HK-2 (cell line): ENCODE measurements around the gene SYNE2.
"Not testable (repeated sequence)": the region's sequence is repeated elsewhere in the genome, so short reads cannot be mapped to it uniquely, and the experiment has no call there.

Experiments
- DNase-seq: peaks from one replicate; pipeline ENCODE4 v3.0.0-alpha.2; 2018; ENCODE audit not compliant: unreplicated experiment

Gene SYNE2

DNA sequence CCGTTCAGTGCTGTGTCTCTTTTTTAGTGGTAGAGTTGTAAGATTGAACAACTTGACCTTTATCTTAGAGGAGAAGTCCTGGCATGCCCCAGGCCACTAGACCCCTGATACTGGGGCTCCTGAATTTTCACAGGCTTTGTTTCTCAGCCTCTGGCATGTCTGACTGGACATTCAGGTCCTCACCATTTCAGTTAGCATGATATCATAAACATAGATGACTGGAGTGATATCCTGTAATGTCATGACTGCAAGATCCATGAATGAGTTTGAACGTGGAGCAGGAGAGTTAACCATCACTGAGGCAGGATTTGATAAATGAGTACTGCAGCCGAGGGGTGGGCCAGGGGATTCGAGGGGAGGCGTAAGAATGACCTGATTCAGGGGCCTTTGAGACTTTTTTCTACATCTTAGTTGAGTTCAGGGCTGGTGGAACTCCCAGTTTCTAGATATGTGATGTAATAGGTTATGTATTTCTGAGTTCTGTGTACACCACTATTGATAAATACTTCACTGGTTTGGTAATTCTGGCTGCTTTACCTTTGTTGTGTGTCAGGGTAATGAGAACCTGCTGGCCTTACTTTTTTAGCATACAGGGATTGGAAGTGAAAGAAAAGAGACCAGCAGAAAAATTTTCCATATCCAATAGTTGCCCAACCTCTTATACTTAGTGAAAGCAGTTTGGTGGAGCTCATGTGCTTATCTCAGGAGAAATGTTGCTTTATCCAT is 217.0 kb downstream of the SYNE2 start:
- DNase-seq: no peak

DNA sequence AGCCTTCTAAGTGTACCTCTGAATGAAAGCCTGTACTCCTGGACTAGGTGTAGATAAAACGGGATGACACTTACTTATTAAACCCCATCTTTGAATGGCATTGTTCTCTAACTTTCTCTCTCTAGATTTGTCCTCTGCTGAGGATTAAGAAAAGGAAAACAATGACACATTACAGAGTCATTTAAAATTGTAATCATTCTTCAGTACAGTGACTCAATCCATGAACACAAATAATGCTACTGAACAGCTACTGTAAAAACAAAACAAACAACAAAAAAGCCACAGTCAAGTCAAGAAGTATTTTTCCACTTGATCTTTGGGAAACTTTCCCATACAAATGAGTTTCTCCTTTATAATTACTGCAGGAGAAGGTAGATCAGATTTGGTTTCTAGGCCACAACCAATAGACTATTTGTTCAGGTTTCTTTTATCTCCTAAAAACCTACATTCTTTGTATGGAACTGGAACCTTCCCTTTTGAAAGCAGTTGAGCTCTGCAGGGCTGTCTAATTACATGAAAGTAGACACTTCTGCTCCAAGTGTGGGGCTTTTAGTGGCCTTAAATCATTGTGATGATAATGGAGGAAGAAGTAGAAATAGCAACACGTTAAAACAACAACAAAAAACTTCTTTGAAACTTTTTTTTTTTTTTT is 222.3 kb downstream of the SYNE2 start:
- no peak for DNase-seq

DNA sequence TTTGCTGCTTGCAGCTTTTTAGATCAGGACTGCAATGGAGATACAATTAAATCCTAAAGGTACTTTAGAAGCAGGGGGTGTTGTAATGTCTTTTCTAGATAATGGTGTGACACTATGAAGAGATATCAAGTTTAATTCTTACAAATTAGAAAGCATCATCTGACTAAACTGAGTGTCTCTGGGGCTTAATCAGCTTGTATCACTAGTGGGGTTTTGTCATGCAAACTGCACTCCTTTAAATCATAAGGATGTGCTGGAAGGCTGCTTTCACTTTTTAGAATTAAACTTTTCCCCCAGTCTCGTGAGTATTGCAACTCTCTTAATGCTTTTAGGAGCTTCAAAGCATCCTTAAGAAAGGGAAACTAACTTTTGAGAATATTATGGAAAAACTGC is 222.8 kb downstream of the SYNE2 start:
- no peak for DNase-seq

DNA sequence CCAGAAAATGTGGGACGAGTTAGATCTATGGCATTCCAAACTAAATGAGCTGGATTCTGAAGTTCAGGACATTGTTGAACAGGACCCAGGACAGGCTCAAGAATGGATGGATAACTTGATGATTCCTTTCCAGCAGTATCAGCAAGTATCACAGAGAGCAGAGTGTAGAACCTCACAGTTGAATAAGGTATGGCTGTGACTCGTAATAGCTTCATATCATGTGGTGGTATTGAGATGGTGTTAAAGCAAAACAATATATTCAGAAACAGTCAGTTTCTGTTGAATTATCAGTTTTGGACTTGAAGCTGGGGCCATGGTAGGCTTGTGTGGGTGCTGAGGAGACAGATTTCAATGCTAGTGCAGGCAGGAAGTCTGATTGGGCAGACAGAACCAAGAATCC is 227.6 kb downstream of the SYNE2 start:
- no peak for DNase-seq

DNA sequence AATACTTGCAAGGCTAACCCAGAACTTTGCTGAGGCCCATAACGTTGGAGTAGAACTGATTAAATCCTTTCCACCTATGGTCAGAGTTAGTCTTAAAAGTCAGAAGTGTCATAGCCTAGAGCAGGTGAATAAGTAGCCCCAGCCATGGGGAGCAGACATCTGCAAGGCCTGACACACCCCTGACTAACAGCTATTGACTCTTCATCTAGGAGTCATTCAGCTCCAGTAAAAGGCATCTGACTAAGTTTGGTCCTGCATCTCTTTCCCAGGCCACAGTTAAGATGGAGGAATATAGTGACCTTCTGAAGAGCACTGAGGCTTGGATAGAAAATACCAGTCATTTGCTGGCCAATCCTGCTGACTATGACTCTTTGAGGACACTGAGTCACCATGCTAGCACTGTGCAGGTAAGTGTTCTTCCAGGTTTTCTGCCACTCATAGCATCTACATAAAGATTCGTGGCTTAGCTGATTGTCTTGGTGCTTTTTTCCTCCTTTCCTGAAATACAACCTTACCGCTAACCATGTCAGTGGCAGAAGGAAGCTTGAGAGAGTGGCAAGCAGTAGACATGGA is 228.5 kb downstream of the SYNE2 start:
- DNase-seq: no peak

DNA sequence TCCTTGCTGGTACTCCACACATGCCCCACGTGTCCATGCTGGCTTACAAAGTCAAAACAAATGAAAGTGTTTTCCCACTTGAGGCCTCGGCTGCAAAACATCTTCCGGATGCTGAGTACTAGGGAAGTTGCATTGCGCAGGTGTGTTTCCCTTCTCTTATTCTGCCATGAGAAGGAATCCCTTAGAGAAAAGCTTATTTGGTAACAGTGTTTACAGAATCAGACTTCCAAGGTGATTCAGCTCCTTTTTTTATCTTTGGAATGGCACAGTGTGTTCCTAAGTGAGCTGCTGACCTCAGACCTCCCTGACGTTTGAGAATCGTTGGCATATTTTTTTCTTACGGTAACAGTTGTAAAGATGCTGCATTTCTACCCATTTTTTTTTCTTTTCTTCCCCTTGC is 230.0 kb downstream of the SYNE2 start:
- DNase-seq: no peak

DNA sequence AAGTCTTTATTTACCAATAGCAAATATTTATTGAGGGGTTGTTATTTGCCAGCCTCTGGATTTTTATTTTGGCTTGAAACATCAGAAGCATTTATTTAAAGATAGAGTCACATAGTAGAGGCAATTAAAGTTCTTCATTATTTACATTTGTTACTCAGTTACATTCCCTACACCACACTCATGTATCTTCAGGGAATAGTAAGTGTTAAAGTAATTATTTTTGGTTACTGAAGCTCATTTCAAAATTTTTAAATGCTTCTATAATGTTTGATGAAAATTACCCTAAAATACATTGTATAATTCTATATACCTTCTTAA is 235.8 kb downstream of the SYNE2 start:
- no peak for DNase-seq

DNA sequence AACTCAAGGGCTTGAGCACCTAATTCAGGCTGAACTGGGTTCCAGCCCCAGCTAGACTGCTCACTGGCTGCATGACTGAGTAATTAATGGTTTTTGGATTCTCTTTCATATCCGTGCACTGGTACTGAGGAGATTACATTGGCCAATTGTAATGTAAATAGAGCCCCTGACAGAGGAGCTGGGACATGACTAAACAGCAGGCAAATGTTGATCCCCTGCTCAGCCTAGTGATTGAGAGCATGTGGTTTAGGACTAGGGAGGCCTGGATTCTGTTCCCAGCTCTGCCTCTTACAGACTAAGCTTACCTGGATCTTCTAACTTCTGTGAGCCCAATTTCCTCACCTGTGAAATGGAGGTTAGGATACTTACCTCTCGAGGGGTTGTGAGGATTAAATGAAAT is 237.1 kb downstream of the SYNE2 start:
- no peak for DNase-seq

DNA sequence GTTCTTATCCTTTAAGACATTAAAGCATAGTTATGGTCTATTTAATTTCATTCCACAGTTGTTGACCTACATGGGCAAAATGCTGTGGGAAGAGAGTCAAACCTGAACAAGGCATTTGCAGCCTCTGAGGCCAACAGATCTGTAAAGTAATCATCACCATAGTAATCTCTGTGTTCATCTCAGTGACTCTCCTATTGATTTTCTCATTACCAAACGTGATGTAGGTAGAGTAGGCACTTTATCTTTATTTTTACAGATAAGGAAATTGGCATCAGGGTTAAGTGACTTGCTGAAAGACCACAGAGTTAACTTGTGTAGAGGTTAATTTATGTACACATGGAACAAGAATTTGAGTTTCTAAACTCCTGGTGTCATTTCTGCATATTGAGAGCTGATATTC is 238.4 kb downstream of the SYNE2 start:
- no peak for DNase-seq

DNA sequence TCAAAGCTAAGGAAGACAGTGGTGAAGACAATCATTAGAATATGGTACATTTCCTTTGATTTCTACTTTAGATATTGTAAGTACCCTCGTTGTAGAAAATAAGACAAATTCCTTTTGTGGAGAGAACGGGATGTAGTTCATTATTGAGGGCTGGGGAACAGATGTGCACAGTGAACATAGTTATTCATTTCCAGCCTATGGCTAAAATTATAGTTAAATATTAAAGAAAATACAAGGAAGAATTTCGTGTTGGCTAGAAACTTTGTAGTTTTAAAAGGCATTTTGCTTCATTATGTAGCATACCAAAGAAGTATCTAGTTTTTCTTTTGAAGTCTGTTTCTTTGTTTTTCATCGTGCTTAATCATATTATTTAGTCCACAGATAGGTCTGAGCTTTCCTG is 239.5 kb downstream of the SYNE2 start:
- DNase-seq: no peak

DNA sequence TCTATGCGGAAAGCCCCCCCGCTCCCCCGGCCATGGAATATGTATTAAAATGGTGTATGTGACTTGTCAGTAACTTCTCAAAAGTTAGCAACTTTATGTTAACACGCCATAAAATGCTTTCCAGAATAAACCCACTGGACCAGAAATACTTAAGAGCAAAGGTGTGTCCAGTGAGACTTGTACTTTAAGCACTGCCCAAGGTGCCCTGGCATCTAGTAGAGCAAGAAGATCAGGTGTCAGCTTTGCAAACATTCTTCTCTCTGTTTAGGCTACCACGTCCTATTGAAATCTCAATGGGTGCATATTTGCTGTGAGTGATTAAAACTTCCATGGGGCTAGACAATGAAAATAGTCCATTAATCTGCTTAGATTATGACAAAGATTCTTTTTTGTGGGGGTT is 240.1 kb downstream of the SYNE2 start:
- DNase-seq: no peak

DNA sequence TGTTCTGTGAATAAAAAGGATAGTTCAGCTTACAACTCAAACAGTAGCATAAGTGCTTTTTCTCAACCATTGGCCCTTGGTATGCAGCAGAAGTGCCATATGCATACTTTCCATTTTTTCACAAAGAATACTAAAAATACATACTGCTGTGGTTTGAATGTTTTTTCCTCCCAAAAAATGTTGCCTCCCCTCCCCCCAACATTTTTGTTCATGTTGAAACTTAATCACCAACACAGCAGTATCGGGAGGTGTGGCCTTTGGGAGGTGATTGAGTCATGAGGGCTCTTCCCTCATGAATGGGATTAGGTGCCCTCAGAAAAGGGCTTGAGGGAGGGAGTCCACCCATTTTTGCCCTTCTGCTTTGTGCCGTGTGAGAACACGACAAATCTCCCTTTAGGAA is 242.8 kb downstream of the SYNE2 start:
- no peak for DNase-seq

DNA sequence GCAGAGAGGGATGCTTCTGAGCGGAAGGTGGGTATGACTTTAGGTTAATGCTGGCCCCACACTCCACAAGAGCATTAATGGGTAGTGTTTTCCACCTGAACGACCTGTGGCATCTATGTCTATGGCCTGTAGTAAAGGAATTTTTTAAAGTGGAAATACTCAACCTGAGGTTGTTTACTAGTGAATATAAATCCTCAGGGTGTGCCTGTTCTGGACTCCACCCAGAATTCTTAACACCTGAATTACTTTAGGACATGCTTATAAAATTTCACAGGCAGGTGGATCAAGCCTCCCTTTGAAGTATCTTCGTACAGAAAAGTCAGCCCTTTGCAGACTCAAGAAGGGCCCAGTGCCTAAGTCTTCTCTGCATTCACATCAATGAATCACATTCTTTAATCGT is 245.3 kb downstream of the SYNE2 start:
- DNase-seq: no peak

DNA sequence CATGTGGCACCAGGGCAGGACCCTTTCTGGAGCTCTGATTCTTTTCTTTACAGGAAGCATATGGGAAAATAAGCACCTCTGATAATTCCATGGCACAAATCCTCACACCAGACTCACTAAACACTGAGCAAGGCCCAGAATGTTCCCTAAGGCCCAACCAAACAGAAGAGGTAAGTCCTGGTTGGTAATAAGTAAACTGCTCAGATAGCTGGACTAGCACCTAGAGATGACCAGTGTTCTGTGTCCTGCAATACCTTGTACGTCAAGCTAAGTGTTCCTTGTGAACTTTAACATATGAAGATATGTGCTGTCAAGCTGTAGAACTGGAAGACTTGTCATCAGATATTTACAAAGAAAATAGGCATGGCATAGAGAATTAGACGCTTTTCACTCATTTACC is 254.6 kb downstream of the SYNE2 start:
- no peak for DNase-seq

DNA sequence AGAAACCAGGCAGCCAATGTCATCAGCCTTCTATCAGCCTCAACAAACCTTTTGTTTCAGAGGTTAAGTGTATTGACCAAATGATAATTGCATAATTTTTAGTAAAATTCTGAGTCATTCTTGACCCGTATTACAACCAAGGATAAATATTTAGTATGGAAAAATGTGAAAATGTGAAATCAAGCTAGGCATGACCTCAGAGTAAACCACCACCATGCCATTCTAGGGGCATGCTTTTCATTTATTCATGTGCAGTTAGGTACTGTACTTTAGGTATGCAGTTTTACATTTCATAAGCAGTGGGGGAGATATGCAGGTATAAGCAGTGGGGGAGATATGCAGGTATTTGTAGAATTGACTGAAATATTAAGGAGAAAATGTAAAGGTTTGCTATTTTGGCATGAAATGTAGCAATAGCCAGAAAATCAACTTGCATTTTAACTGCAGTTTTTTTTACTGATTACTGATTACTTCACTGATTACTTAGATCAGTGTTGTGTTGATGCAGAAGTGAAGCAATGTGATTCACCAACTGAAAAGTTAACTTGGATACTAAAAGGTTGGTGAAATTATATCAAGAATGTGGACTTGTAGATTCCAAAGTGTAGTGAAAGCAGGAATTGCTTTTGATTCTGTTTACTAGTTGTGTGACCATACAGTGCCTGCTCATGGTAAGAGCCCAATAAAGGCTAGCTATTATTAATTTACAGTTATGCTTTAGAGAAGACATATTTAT is 257.2 kb downstream of the SYNE2 start:
- DNase-seq: no peak

DNA sequence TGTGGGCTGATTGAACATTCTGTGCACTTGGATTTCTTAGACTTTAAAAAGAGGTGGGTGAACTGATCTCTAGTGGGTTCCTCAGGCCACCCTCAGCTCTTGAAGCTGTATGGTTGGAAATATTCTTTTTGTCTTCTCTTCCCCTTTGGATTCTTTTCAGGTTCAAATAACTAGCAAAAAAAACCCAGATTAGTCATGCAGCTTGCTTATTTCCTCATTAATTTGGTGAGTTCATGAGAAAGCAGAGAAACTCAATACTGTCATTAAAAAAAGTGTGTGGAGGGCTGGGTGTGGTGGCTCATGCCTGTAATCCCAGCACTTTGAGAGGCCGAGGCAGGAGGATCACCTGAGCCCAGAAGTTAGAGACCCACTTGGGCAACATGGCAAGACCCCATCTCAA is 258.0 kb downstream of the SYNE2 start:
- no peak for DNase-seq

DNA sequence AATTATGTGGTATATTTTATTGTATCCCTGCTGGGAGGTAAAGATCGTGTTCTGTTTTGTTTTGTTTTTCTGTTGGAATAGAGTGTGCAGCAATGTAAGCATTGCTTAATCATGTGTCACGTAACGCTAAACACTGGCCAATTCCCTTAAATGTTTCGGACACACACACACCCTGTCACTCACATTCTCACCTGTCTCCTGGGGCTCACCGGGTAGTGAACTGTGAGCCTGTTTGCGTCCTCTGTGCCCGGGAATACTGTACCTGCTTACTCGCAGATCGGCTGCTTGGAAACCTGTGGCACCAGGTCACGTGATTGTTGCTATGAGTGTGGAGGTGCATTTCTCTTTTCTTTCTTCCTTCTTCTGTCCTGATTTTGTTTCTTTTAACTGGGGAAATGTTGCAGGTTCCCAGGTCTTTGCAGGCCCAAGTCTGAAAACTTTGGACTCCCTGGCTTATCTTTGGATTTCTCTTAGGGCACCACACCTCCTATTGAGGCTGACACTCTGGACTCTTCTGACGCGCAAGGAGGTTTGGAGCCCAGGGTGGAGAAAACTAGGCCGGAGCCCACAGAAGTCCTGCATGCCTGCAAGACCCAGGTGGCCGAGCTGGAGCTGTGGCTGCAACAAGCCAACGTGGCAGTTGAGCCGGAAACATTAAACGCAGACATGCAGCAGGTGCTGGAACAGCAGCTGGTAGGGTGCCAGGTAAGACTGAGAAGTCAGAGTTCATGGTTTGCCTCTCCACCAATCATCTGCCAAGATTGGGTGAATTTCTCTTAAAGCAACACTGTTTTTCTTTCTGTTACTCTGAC is 260.3 kb downstream of the SYNE2 start:
- DNase-seq: no peak

DNA sequence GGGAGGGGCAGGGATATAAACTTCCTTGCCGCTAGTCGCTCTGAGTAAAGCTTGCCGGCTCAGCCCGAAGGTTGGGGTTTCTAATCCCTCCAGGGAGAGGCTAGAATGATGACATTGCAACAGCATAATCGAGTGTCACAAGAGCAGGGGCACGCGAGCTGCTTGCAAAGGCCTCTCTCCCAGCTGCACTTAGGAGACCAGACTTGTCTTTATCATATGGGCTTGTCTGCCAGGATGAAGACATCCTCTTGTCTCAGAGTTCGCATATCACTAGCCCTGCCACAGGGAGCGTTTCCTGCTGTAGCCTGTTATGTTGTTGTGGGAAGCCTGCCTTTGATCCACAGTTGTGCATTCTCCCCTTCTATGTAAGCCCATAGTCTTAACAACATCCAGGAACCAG is 261.4 kb downstream of the SYNE2 start:
- no peak for DNase-seq

DNA sequence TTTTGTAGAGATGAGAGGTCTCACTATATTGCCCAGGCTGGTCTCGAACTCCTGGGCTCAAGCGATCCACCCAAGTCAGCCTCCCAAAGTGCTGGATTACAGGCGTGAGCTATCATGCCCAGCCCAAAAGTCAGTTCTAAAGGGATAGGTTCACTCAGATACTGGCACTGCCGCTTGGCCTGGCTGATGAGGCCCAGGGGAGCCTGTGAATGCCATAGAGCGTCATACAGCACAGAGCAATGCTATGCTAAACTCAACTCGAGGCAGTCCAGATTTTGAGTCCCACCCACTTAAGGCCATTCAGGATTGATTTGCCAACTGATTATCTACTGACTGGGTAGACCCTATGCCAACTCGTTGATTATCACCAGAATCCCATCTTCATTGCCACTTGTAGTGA is 262.0 kb downstream of the SYNE2 start:
- DNase-seq: no peak

DNA sequence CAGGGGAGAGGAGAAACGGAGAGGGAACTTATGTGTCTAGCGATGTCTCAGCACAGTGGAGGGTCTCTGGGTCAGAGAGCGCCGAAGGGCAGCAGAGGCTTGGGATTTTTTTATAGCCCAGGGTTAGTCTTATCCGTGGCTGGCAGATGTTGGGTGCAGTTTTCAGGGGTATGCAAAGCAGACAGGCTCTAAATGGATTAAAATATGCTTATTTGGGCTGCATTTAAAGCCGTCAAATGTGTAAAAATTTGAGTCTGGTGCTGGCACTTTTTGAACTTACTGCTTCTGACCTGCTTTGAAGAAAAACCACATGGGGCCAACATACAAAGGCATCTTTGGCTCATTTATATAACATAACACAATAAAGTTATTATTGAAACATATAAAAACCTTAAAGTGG is 262.6 kb downstream of the SYNE2 start:
- DNase-seq: no peak

DNA sequence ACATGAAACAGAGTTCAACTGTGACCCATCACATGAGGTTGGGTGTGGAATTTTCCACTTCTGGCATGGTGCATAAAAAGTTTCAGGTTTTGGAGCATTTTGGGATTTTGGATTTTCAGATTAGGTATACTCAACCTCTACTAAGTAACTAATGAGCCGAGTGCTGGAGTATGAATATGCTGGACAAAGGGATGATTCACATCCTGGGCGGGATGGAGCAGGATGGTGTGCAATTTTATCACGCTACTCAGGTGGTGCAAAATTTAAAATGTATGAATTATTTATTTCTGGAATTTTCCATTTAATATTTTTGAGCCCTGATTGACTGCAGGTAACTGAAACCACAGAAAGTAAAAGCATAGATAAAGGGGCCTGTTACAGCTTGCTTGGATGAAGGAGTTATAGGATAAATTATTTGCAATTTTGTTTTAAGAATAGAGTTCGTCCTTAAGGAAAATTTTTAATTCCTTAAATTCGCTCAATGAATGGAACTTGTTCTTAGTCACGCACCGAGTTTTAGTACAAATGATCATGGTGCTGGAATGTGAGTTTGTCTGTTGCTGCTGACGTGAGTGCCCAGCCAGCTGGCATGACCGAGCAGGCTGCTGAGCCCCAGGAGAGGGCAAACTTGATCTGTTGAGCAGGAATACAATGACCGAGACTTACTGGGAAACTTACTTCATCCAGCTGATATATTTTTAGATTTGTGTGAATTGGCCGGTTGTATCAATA is 265.0 kb downstream of the SYNE2 start:
- DNase-seq: no peak

DNA sequence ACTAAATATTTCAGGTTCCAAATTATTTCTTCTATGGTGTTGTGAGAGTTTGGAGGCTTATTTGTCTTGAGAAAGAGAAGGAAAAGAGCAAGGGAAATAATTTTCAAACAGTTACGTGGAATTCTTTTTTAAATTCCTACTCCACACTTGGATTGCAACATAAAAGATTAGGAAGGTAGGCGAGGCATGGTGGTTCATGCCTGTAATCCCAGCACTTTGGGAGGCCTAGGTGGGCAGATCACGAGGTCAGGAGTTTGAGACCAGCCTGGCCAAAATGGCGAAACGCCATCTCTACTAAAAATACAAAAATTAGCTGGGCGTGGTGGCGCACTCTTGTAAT is 265.6 kb downstream of the SYNE2 start:
- DNase-seq: not testable (repeated sequence)
